Activated CD8-positive, alpha-beta memory T cell treated with anti-CD3 and anti-CD28 coated beads, Interleukin-2, amount 50 U/mL, for 4 hours (primary cell): ENCODE results near the gene CIC.
A peak's percentile ranks its signal among the peaks of the same experiment; 100 is the strongest.

Experiments
- DNase-seq: peaks from one replicate; pipeline ENCODE4 v3.0.0-alpha.2; 2020

CIC gene

DNA sequence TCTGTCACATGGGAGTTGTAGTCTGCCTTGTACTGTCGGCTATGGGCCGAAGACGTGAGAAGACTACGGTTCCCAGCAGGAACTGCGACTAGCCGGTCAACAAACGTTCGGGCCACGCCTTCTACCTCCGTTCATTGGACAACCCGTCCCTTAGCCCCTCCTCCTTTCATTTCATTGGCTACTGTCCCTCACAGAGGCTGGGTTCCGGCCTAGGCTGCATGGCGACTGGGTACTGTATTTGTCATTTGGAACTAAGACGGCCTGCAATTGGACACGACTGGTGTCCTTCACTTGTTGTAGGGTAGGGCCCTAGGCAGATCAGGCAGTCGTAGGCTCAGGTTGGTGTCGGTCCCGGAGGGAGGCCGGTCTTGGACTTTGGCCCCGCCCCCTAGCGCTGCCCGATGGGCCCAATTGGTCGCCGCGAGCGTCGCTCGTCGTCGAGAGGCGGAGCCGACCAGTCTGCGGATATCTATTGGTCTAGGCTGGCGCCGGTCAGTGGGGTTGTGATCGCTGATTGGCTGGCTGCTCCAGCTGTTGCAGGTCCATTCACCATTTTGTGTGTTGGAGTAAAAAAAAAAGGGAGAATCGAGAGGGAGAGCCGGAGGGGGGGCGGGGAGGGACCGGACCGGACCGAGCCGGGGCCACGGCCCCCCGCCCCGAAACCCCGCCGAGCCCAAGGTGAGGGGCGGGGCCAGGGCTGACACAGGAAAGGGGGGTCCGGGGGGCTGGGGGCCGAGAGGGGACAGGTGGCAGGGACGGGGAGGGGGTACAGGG lies at the start of gene CIC:
Gene CIC (plus strand): TSS at position 549 of the 774 bp plus-strand sequence. CDS start 2,532 bp downstream, outside the sequence.
- DNase-seq: peak; percentile 99

DNA sequence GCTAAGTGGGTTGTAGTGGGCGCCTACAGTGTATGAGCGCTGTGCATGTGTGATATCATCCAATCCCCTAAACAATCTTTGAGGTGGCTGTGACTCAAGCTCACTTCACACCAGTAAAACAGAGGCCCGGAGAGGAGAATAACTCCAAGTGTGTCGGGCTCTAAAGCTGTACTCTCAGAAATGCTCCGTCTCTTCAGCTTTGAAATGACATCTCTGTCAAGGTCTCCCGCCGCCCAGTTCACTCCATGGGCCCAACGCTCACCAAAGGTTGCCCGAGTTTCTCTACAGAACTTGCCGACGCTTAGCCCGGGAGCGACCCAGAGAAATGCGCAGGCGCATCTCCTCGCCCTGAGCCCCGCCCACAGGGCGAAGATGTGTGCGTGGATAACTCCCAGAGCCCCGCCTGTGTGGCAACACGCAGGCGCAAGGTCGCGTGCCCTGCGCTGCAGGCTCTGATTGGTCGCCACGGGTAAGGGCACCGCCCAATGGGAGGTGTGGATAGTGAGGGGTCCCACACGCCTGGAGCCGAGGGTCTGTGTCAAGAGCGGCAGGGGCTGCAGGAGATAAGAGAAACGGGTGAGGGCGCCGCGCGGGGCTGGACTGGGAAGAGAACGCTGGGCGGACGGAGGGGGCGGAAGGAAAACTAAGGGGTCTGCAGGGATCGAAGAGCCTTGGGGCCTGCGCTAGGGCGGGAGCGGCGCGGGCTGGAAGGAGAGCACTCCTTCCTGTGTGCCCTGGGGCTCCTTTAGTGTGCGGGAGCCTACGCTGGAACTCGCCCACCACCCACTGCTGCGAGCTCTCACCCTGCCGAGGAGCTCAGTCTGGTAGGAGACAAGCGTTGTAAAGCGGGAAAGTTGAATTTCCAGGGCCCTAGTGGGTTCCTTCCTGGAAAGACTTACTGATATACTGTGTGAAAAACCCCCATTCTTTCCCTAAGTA lies 49.0 kb upstream of the CIC start, which contains the start of gene ZNF526:
Gene ZNF526 (plus strand): TSS at position 501 of the 939 bp plus-strand sequence. CDS start 4,092 bp downstream, outside the sequence.
- peak; percentile 95 for DNase-seq

DNA sequence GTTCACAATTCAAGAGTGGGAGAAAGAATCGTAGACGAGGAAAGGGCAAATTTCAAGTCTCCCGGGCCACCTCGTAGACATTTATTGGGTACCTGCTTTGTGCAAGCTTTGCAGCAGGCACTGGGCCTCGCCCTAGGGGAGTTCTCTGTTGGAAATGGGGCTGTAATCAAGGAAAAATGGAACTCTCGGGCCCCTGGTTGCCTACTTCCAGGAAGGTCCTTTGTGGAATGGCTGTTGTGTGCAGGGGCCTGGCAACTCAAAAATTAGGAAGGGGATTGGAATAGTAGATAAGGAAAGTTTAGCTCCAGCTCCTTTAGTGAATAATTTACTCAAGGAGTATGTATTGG lies 48.3 kb upstream of the CIC start:
- DNase-seq: no peak

DNA sequence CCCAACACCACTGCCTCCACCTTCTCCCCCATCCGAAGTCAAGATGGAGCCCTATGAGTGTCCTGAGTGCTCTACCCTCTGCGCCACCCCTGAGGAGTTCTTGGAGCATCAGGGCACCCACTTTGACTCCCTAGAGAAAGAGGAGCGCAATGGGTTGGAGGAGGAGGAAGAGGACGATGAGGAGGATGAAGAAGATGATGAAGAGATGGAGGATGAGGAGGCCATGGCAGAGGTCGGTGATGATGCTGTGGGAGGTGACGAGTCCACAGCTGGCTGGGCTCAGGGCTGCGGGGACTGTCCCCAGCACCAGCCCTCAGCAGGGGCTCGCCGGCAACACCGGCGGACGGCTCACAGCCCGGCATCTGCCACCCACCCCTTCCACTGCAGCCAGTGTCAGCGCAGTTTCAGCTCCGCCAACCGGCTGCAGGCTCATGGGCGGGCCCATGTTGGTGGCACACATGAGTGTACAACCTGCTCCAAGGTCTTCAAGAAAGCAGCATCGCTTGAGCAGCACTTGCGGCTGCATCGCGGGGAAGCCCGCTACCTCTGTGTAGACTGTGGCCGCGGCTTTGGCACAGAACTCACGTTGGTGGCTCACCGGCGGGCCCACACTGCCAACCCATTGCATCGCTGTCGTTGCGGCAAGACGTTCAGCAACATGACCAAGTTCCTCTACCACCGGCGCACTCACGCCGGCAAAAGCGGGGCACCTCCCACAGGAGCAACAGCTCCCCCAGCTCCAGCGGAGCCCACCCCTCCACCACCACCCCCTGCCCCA lies 43.9 kb upstream of the CIC start:
- DNase-seq: no peak

DNA sequence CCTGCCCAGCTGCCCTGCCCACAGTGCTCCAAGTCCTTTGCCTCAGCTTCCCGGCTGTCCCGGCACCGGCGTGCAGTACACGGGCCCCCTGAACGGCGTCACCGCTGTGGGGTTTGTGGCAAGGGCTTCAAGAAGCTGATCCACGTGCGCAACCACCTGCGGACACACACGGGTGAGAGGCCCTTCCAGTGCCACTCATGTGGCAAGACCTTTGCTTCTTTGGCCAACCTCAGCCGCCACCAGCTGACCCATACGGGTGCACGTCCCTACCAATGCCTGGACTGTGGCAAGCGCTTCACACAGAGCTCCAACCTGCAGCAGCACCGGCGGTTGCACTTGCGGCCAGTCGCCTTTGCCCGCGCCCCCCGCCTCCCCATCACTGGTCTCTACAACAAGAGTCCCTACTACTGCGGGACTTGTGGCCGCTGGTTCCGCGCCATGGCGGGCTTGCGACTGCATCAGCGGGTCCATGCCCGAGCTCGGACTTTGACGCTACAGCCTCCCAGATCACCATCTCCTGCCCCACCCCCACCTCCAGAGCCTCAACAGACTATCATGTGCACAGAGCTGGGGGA lies 43.2 kb upstream of the CIC start:
- no peak for DNase-seq

DNA sequence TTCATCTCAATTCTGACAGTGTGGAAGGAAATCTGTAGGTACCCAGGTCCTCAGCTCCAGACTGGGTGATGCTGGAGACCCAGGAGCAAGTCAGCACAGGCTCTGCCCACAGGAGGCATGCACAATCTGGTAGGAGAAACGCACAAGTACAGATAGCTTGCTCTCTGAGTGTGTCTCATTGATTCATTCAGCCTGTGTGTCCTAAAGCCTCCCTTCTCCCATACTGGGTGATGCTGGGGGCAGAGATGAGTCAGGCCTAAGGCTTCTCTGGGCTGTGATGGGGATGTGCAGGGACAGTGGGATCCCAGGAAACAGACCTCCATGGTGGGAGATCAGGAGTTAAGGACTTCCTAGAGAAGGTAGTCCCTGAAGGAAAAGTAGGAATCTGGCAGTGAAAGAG lies 42.2 kb upstream of the CIC start:
- no peak for DNase-seq

DNA sequence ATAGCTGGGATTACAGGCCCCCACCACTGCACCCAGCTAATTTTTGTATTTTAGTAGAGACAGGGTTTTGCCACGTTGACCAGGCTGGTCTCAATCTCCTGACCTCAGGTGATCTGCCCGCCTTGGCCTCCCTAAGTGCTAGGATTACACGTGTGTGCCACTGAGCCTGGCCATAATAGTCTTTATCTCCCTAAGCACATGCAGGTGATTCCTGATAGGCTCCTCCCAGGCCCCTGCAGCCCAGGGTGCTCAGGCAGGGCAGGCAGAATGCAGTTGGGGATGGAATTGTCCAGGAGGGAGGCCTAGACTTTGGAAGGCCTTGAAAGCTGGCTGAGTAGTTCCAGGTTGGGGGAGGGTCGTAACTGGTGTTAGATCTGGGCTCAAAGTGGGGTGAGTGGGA lies 40.4 kb upstream of the CIC start:
- no peak for DNase-seq

DNA sequence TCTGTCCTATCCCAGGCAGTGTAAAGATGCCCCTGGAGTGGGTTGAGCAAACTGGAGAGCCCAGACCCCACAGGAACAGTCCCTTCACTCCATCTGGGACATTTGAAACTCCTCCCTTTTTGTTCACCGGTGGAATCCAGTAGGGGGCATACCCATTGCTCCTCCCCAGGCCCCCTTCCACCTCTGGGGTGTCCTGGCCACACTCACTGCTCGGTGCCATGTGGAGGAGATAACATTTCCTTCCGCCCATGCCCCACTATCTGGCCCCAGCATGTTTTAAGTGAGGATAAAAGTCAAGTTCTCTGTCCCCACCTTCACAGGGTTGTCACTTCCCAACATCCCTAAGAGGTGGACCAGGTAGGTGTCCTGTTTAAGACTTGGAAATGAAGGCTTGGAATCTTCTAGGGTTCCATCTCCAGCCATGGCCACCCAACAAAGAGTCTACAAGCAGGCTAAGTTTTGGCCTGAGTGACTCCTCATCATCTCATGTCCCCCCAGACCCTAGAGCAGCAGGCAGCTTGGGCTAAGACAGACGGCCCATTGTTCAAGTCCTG lies 39.7 kb upstream of the CIC start:
- DNase-seq: no peak

DNA sequence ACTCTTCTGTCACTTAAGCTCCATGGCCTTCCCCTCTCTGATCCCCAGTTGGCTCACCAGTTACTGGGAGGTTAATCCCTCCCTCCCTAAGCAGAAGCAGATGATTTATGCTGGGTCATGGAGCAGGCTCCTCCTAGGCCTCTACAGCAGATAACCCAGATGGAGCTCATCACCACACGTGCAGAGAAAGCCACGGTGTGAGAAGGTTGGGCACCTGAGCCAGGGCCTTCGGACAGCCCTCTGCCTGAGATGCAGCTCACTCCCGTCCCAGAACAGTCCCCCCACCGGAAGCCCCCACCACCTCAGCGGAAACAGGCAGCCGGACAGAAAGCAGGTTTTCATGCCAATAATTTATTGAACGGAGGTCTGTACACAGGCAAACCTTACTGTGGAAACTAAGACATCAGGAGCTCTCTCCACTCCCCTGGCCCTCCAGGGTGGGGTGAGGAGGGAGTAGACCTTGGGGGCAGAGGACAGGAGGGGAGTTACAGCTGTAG lies 39.1 kb upstream of the CIC start:
- DNase-seq: no peak

DNA sequence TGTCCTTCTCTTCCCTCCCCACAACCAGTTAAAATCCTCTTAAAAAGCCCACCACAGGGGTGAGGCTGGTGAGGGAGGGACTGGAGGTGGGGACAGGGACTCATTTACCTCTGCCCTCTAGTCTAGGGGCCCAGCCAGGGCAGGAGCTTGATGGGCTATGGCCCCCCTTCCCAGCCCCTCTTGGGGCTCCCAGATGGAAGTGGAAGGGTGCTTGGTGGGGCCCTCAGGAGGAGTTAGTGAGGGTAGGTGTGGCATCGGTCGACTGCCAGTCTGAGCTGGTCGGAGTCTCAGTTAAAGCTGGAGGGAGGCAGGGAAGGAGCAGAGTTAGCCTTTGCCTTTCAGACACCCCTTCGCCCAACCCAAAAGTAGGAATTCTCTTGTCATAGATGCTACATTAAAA lies 38.5 kb upstream of the CIC start:
- DNase-seq: no peak

DNA sequence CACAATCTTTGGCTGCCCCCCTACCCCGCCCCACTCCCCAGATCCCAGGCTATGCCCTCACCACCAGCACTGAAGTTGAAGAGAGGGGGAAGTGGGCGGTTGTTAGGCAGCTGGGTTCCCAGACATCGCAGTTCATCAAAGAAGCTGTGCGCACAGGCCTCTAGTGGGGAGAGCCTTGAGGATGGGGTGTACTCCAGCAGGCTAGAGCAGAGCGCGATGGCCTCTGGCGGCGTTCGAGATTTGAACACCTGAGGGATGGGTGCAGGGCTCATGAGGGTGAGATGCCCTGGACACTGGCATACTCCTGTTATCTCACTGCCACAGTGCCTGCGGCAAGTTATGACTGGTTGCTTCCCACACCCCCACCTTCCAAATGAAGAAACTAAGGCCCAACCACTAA lies 36.6 kb upstream of the CIC start:
- no peak for DNase-seq

DNA sequence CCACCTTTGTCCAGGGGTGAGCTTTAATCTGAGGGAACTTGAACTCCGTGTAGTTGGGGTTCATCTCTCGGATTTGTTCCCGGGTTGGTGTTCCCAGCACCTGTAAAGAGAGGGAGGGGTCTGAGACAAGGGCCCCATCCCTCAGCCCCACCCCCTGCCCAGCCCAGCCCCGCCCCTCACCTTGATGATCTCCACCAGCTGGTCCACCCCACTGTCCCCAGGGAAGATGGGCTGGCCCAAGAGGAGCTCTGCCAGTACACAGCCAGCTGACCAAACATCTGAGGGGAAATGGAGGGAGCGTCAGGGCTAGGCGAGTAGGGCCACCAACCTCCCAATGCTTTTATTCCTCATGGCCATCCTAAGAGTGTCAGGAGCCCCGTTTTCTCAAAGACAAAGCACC lies 35.9 kb upstream of the CIC start:
- DNase-seq: no peak

DNA sequence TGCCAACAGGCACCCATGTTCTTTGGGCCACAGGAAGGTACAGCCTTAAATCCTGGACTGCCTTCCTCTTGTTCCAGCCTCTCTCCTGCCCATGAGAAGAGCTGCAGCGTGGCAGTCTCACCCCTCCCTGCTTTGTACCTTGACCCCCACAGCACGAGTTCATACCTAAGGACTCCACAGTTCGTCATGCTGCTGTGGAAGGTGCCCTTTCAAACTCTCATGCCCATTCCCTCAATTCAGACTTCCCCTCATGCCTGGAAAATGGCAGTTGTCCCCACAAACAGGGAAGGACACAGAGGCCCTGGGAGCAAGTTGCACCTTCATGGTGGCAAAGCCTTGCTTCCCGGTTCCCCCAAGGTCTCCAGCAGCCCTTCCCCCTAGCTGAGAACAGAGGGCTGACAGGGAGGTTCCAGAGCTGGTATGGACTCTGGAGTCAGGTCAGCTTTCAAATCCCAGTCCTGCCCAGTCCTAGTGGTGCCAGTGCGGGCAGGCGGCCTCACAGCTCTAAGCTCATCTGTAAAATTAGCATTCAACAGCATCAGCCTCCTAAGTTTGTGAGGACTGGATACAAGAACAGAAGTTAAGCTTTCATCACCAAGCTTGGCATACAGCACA lies 35.3 kb upstream of the CIC start:
- no peak for DNase-seq

DNA sequence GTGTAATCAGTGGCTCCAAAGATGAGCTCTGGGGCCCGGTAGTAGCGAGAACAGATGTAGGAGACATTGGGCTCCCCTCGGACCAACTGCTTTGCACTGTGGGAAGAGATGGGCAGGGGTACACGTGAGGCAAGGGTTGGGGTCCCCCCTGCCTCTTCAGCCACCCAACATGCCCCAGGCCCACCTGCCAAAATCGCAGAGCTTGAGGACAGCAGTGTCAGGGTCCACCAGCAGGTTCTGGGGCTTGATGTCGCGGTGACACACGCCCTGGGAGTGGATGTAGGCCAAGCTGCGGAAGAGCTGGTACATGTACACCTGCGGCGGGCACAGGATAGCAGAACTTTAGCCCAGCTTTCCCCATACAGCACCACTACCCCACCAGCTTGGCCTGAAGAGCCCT lies 34.7 kb upstream of the CIC start:
- DNase-seq: no peak

DNA sequence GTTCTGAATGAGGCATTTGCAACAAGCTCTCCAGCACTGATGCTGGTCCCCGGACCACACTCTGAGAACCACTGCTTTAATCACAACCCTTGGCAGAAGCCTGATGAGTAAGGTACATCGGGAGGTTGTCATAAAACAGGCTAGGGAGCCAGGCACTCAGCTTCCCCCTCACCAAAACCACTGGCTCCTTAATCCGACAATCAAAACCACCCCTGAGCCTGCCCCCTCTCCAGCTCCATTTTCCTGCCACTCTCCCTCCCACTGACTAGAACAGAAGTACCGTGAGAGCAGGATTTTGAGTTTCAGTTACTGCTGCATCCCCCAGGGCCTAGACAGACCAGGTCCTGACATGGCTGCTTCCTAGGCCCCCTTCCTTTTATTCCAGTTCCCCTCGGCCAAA lies 33.9 kb upstream of the CIC start:
- no peak for DNase-seq

DNA sequence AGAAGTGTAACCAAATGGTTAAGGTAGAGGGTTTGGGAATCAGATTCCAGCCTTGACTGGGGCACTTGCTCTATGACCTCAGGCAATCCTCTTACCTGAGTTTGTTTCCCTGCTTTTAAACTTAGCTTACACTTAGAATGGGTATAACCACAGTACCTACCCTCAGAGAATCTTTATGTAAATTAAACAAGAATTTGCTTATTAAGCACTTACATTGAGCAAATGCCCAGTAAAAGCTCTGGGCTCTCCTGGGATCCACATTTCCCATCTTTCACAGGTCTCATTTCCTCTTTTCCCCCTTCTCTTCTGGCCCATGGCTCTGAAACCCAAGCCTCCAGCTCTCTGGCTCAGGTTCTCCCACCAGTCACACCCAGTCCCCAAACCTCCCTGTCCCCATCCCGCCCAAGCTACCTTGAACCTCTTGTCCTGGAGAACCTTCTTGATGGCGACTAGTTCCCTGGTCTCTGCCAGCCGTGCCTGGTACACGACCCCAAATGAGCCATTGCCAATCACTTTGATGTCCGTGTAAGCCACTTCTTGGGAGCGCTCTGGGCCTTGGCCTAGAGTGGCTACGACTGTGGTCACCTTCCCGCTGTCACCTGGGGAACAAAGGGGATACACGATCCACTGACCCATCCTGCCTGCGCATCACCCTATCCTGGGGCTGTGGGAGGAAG lies 29.4 kb upstream of the CIC start:
- DNase-seq: no peak

DNA sequence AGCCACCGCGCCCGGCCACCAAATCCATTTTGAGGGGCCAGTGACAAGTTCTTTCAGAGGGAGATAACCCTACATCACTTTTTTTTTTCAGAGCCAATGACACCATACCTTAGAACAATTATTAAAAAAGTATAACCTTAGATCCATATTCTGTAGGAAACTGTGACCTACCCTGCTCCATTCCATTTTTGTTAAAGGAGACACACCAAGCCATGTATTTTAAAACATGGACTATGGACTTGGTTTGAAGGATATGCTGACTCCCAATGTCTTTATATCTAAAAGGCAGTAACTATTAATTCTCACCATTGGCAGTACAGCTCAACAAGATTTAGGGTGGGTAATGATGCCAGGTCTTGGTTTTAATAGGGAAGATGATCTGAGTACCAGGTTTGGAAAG lies 27.8 kb upstream of the CIC start:
- DNase-seq: no peak

DNA sequence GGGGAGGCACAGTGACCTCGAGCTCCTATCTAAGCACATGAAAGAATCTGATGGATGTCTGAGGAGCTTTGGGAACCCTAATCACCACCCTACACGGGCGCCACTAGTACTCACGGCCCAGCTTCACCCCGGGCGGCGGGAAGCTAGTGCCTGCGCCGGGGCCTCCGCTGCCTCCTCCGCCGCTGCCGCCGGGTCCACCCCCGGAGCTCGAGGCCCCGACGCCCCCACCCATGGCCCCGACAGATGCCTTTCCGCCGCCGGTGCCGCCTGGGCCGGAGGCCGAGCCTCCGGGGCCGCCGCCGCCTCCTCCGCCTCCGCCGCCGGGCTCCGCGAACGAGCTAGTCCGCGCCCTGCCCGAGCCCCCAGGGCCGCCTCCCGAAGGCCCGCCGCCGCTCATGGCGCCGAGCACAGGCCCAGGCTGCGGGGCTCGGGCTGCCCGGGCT lies 27.0 kb upstream of the CIC start:
- DNase-seq: no peak

DNA sequence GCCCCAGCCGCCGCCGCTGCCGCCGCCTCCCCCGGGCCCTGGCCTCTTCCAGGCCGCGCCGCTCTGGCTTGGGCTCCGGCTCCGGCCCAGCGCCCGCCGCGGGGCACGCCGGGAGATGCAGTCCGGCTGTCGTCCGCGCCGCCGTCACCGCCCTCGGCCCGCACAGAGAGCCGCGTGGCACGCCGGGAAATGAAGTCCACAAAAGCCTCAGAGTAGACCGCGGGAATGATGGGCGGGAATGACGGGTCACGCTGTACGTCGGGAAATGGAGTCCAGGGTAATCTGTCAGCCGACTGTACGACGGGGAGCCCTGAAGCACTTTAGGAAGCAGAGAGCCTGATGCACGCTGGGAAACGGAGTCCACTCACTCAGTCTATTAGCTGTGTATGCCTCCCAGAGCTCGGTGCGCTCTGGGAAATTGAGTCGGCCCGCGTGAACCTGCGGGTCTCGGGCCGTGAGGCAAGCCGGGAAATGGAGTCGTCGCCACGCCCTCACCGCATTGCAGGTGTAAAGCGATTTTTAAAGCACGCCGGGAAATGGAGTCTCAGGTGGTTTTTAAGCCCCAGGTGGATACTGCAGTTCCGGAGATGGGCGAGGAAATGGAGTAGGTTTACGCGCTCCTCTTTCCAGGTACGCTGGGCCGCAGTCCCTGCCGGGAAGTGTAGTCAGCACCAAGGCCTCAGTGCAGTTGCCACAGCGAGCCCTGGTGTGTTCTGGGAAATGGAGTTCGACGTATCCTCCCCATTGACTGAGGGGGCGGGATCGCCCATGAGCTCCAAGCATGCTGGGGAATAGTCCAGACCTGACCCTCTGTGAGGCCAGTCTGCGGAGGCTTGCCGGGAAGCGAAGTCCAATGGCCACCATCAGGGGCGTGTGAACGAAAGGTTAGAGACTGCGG lies 26.3 kb upstream of the CIC start, which contains the start of gene GSK3A:
Gene GSK3A (minus strand): TSS at position 91 of the 898 bp plus-strand sequence. CDS start 137 bp downstream, outside the sequence.
- peak; percentile 96 for DNase-seq
